ENCODE results near the gene P2RX1.
"Not testable (repeated sequence)": the region's sequence is repeated elsewhere in the genome, so short reads cannot be mapped to it uniquely, and the experiment has no call there.

Gene P2RX1

GRCh38 chr17:3951420-3951819, 35.2 kb upstream of the P2RX1 start:
- no peak for DNase-seq (ENCODE audit: low read depth)

- DNase-seq (ENCODE audit: low read depth): no peak
Measured at GRCh38 chr17:3951003-3951402, 34.7 kb upstream of the P2RX1 start.

GRCh38 chr17:3950584-3950983, 34.3 kb upstream of the P2RX1 start:
- no peak for DNase-seq (ENCODE audit: low read depth)

- no peak for DNase-seq (ENCODE audit: low read depth)
Measured at GRCh38 chr17:3949418-3949817, 33.2 kb upstream of the P2RX1 start.

- DNase-seq (ENCODE audit: low read depth): not testable (repeated sequence)
Measured at GRCh38 chr17:3948551-3948950, 32.3 kb upstream of the P2RX1 start.

- no peak for DNase-seq (ENCODE audit: low read depth)
Measured at GRCh38 chr17:3947318-3947810, 31.1 kb upstream of the P2RX1 start.

GRCh38 chr17:3946711-3947235, 30.5 kb upstream of the P2RX1 start:
- no peak for DNase-seq (ENCODE audit: low read depth)

- no peak for DNase-seq (ENCODE audit: low read depth)
Measured at GRCh38 chr17:3944485-3945388, 28.5 kb upstream of the P2RX1 start.

- DNase-seq (ENCODE audit: low read depth): no peak
Measured at GRCh38 chr17:3943240-3943891, 27.1 kb upstream of the P2RX1 start.

- DNase-seq (ENCODE audit: low read depth): no peak
Measured at GRCh38 chr17:3940965-3941698, 24.9 kb upstream of the P2RX1 start.

GRCh38 chr17:3937359-3937758, 21.1 kb upstream of the P2RX1 start:
- DNase-seq (ENCODE audit: low read depth): no peak

- DNase-seq (ENCODE audit: low read depth): no peak
Measured at GRCh38 chr17:3935825-3936355, 19.6 kb upstream of the P2RX1 start.

GRCh38 chr17:3935140-3935542, 18.9 kb upstream of the P2RX1 start:
- DNase-seq (ENCODE audit: low read depth): no peak

- DNase-seq (ENCODE audit: low read depth): no peak
Measured at GRCh38 chr17:3929764-3930163, 13.5 kb upstream of the P2RX1 start.

GRCh38 chr17:3929181-3929580, 12.9 kb upstream of the P2RX1 start:
- DNase-seq (ENCODE audit: low read depth): no peak

- DNase-seq (ENCODE audit: low read depth): no peak
Measured at GRCh38 chr17:3928406-3928805, 12.1 kb upstream of the P2RX1 start.

- no peak for DNase-seq (ENCODE audit: low read depth)
Measured at GRCh38 chr17:3927628-3928340, 11.5 kb upstream of the P2RX1 start.

- no peak for DNase-seq (ENCODE audit: low read depth)
Measured at GRCh38 chr17:3926860-3927627, 10.8 kb upstream of the P2RX1 start.

GRCh38 chr17:3925684-3926485, 9.6 kb upstream of the P2RX1 start:
- DNase-seq (ENCODE audit: low read depth): no peak

All from GM04503 (cell line).